HepG2 (cell line): ENCODE data around the gene SSNA1. TPM values are rescaled to one million over a fixed set of nuclear protein-coding genes. Genes with fewer than 3 reads are reported as not detected.
A peak's percentile ranks its signal among the peaks of the same experiment; 100 is the strongest.

Experiments used
- CCAR2 ChIP-seq: fragments of 200-400 bp; formaldehyde crosslinking; optimal IDR thresholded peaks from 2 replicates; pipeline ENCODE3; 2018; ENCODE audit warnings: low read depth, mild to moderate bottlenecking, low read length, moderate library complexity
- GATAD2A ChIP-seq: IDR thresholded peaks from 2 replicates; pipeline ENCODE4 v1.6.1; 2016
- ZNF224 ChIP-seq: sonication (generic); formaldehyde crosslinking; IDR thresholded peaks from 2 replicates; pipeline ENCODE4 v1.5.0; 2020; ENCODE audit warnings: mild to moderate bottlenecking, missing genetic modification reagents
- ZNF292 ChIP-seq: sonication (generic); formaldehyde crosslinking; IDR thresholded peaks from 2 replicates; pipeline ENCODE4 v1.8.1; 2022; ENCODE audit warnings: mild to moderate bottlenecking, low read depth, missing genetic modification reagents, borderline replicate concordance
- ZNF318 ChIP-seq: sonication (generic); formaldehyde crosslinking; IDR thresholded peaks from 2 replicates; pipeline ENCODE4 v1.4.0; 2020; ENCODE audit warnings: mild to moderate bottlenecking, missing genetic modification reagents
- ZNF331 ChIP-seq: sonication (generic); formaldehyde crosslinking; IDR thresholded peaks from 2 replicates; pipeline ENCODE4 v1.4.0; 2020; ENCODE audit warnings: missing genetic modification reagents
- ZNF558 ChIP-seq: sonication (generic); formaldehyde crosslinking; IDR thresholded peaks from 2 replicates; pipeline ENCODE4 v1.9.0; 2022; ENCODE audit warnings: mild to moderate bottlenecking, missing genetic modification reagents, borderline replicate concordance
- ZNF598 ChIP-seq: sonication (generic); formaldehyde crosslinking; IDR thresholded peaks from 2 replicates; pipeline ENCODE4 v1.5.1; 2020; ENCODE audit warnings: mild to moderate bottlenecking, missing genetic modification reagents, borderline replicate concordance
- polyA plus RNA-seq, 8 experiments: library from polyadenylated mRNA; depleted of rRNA in 3 of 8; stranded (reverse) in 7 of 8; unstranded in 1 of 8; fragments of >200 nt; fragmentation: Illumina TruSeq in 4 of 8; extraction: Trizol in 4 of 8; gene quantifications; 2 replicates each; pipeline versions ENCODE4 v1.2.1 to v1.2.3, GENCODE V29; 2011 to 2016; ENCODE audit warnings: low read depth in 4 of 8, missing spikeins in 1 of 8, mixed read lengths in 1 of 8; ENCODE audit not compliant: insufficient read depth in 1 of 8
- total RNA-seq, 5 experiments: library from RNA; depleted of rRNA; stranded (reverse); fragments of >200 nt; fragmentation: Illumina TruSeq; extraction: Trizol; gene quantifications; 2 replicates each; pipeline ENCODE4 v1.2.3, GENCODE V29; 2016; ENCODE audit warnings: low read depth in 1 of 5
- TF ChIP-seq, protein P1 (sequence below): sonication (generic); formaldehyde crosslinking; conservative IDR thresholded peaks from 2 replicates; pipeline ENCODE4 v1.5.0; 2020; ENCODE audit warnings: missing genetic modification reagents
- TF ChIP-seq, protein P2 (sequence below), 2 experiments: sonication (generic) in 1 of 2; formaldehyde crosslinking in 1 of 2; IDR thresholded peaks; 2 replicates each; pipeline versions ENCODE4 v1.6.1 to v1.9.0; 2014 to 2022; ENCODE audit warnings: antibody characterized with exemption in 1 of 2, borderline replicate concordance in 1 of 2, inconsistent platforms in 1 of 2, low read depth in 1 of 2, missing genetic modification reagents in 1 of 2

The SSNA1 gene
- total and polyA plus RNA-seq, 2 of the 13 experiments (the other 11 are each of a cell fraction or from before 2014, with no cell fraction given), result 35.9 to 49.4 TPM

DNA sequence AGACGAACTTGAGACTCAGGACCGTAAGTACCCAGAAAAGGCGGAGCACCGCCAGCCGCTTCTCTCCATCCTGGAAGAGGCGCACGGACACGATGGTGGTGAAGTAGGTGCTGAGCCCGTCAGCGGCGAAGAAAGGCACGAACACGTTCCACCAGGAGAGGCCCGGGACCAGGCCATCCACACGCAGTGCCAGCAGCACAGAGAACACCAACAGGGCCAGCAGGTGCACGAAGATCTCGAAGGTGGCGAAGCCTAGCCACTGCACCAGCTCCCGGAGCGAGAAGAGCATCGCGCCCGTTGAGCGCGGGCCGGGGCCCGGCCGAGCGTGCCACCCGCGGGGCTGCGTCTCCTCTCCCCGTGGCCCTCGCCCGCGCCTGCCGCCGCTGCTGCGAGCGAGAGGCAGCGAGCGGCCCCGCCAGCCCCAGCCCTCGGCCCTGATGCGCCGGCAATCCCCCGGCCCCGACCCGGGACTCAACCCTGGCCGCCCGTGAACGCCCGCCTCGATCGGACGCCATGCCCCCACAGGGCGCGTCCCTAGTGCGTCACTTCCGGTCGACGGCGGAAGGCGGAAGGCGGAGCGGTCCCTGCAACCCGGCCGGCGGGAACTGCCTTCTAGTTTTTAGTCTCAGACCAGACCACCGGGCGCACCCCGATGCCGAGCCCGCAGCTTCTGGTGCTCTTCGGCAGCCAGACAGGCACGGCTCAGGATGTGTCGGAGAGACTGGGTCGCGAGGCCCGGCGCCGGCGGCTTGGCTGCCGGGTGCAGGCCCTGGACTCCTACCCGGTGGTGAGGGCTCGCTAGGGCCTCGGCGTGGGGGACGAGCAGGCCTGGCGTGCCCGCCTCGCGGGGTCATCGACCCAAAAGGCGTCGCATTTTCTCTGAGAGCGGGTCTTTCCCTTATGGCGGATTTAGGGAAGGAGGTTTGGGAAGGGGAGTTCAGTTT, 16.9 kb downstream of the SSNA1 start, which contains the start of the genes NDOR1 and TMEM203 (continued):
- no peak for TF ChIP-seq CCAR2
- no peak for TF ChIP-seq ZNF558 (CRISPR knock-in tag)
- TF ChIP-seq ZNF224 (CRISPR knock-in tag), result no peak
- TF ChIP-seq ZNF292, result no peak
- no peak for TF ChIP-seq ZNF318 (CRISPR knock-in tag)
- 0 out of 2 replicates have a peak, but pooled peaks have one; percentile 34 for TF ChIP-seq ZNF598 (CRISPR knock-in tag)
- TF ChIP-seq, protein P1, sequence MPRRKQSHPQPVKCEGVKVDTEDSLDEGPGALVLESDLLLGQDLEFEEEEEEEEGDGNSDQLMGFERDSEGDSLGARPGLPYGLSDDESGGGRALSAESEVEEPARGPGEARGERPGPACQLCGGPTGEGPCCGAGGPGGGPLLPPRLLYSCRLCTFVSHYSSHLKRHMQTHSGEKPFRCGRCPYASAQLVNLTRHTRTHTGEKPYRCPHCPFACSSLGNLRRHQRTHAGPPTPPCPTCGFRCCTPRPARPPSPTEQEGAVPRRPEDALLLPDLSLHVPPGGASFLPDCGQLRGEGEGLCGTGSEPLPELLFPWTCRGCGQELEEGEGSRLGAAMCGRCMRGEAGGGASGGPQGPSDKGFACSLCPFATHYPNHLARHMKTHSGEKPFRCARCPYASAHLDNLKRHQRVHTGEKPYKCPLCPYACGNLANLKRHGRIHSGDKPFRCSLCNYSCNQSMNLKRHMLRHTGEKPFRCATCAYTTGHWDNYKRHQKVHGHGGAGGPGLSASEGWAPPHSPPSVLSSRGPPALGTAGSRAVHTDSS (CRISPR knock-in tag), result no peak; the same call in 1 of the 2 replicates
- peak; percentile 57; the same call in 1 of the 2 replicates for TF ChIP-seq ZNF331 (CRISPR knock-in tag)
- TF ChIP-seq GATAD2A (CRISPR knock-in tag), result no peak
- TF ChIP-seq, protein P2, sequence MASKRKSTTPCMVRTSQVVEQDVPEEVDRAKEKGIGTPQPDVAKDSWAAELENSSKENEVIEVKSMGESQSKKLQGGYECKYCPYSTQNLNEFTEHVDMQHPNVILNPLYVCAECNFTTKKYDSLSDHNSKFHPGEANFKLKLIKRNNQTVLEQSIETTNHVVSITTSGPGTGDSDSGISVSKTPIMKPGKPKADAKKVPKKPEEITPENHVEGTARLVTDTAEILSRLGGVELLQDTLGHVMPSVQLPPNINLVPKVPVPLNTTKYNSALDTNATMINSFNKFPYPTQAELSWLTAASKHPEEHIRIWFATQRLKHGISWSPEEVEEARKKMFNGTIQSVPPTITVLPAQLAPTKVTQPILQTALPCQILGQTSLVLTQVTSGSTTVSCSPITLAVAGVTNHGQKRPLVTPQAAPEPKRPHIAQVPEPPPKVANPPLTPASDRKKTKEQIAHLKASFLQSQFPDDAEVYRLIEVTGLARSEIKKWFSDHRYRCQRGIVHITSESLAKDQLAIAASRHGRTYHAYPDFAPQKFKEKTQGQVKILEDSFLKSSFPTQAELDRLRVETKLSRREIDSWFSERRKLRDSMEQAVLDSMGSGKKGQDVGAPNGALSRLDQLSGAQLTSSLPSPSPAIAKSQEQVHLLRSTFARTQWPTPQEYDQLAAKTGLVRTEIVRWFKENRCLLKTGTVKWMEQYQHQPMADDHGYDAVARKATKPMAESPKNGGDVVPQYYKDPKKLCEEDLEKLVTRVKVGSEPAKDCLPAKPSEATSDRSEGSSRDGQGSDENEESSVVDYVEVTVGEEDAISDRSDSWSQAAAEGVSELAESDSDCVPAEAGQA (IDR thresholded peaks at IDR 0.05; ENCODE audit: low read depth), result peak; percentile 96
- TF ChIP-seq, protein P2 (CRISPR knock-in tag; IDR thresholded peaks at IDR 0.05; ENCODE audit: borderline replicate concordance), result peak; percentile 63; the same call in 1 of the 2 replicates
